ENCODE measurements around the gene WNK2.

DNA sequence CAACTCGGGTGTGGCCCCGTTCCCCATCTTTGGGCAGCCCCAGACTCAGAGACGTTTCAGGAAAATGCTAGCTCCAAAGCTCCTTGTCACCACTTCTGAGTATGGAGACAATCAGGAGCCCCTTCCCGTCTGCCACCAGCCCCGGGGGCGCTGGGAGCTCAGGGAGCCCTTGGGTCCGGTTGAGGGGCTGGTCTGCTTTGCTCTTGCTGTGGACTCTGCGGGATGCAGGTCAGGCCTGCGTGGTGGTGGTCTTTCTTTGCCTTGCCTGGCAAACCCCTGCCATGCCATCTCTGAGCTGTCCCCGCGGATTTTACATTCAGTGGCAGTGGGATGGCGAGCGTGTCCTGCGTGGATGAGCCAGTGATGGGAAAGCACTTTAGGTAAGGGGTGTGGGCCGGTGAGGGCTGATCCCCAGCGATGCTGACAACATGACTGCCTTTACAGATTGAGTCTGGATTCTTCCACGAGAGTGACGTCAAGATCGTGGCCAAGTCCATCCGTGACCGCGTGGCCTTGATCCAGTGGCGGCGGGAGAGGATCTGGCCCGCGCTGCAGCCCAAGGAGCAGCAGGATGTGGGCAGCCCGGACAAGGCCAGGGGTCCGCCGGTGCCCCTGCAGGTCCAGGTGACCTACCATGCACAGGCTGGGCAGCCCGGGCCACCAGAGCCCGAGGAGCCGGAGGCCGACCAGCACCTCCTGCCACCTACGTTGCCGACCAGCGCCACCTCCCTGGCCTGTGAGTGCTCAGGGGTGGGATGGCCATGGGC lies 63.3 kb downstream of the WNK2 start:
- TF ChIP-seq, protein P1, sequence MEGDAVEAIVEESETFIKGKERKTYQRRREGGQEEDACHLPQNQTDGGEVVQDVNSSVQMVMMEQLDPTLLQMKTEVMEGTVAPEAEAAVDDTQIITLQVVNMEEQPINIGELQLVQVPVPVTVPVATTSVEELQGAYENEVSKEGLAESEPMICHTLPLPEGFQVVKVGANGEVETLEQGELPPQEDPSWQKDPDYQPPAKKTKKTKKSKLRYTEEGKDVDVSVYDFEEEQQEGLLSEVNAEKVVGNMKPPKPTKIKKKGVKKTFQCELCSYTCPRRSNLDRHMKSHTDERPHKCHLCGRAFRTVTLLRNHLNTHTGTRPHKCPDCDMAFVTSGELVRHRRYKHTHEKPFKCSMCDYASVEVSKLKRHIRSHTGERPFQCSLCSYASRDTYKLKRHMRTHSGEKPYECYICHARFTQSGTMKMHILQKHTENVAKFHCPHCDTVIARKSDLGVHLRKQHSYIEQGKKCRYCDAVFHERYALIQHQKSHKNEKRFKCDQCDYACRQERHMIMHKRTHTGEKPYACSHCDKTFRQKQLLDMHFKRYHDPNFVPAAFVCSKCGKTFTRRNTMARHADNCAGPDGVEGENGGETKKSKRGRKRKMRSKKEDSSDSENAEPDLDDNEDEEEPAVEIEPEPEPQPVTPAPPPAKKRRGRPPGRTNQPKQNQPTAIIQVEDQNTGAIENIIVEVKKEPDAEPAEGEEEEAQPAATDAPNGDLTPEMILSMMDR (IDR thresholded peaks at IDR 0.05; ENCODE audit: low read depth, low read length, poor library complexity, severe bottlenecking) = no peak
- TF ChIP-seq EZH2phosphoT487 (IDR thresholded peaks at IDR 0.05; ENCODE audit: borderline replicate concordance, low read length) = no peak

Data from DOHH2 (cell line).